ENCODE measurements around the gene PCDH15. TPM values are rescaled to one million over a fixed set of nuclear protein-coding genes. Genes with fewer than 3 reads are reported as not detected.

Gene PCDH15
- total RNA-seq, 1 donor from 2014 or later: not detected

DNA sequence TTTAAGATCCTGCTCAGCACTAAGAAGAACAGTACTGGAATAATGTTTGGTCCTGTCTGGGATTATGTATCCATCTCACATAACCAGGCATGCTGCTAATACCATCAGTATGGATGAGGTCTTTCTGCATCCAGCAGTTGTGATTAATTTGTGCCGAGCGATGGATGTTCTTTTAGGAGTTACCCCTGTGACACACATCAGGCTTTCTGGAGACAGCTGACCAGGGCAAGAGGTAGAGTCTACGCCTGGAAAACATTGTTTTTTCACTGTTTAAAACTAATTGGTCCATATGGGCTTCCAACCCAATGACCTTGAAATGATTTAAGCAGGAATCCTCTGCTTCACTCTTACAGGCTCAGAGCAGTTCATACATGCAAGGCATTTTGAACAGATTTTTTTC, 603.0 kb downstream of the PCDH15 start:
- no peaks in the 10 kb centered on the region for H3K36me3 ChIP-seq (ENCODE audit: insufficient read depth, low read length)
- Mint-ChIP-seq H3K36me3 (ENCODE audit: low read depth, unreplicated experiment) (no peaks in the 10 kb centered on the region), H3K4me1 (ENCODE audit: low read depth, unreplicated experiment) (no peaks in the 10 kb centered on the region), H3K9me3 (ENCODE audit: unreplicated experiment) (no peaks in the 10 kb centered on the region), H3K4me3 (ENCODE audit: unreplicated experiment) (no peak overlapping the region), H3K27ac (ENCODE audit: unreplicated experiment) (no peak overlapping the region), H3K27me3 (ENCODE audit: low read depth, unreplicated experiment) (no peaks in the 10 kb centered on the region)
- H3K27ac ChIP-seq (ENCODE audit: low read depth, low read length): no peak overlapping the region
- H3K4me3 ChIP-seq (ENCODE audit: insufficient read depth, low read depth, low read length): no peak overlapping the region
- TF ChIP-seq, protein P1, sequence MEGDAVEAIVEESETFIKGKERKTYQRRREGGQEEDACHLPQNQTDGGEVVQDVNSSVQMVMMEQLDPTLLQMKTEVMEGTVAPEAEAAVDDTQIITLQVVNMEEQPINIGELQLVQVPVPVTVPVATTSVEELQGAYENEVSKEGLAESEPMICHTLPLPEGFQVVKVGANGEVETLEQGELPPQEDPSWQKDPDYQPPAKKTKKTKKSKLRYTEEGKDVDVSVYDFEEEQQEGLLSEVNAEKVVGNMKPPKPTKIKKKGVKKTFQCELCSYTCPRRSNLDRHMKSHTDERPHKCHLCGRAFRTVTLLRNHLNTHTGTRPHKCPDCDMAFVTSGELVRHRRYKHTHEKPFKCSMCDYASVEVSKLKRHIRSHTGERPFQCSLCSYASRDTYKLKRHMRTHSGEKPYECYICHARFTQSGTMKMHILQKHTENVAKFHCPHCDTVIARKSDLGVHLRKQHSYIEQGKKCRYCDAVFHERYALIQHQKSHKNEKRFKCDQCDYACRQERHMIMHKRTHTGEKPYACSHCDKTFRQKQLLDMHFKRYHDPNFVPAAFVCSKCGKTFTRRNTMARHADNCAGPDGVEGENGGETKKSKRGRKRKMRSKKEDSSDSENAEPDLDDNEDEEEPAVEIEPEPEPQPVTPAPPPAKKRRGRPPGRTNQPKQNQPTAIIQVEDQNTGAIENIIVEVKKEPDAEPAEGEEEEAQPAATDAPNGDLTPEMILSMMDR (IDR thresholded peaks at IDR 0.05; ENCODE audit: insufficient read depth, low read depth, low read length): no peak
- TF ChIP-seq EZH2 (IDR thresholded peaks at IDR 0.05; ENCODE audit: insufficient read depth, low read length): no peak
- no peaks in the 10 kb centered on the region for H3K4me1 ChIP-seq (ENCODE audit: insufficient read depth, low read length)
- H3K27me3 ChIP-seq (ENCODE audit: insufficient read depth, low read length): no peaks in the 10 kb centered on the region
- H2AFZ ChIP-seq (ENCODE audit: low read depth, low read length): no peak overlapping the region
- no peak overlapping the region for H3K9ac ChIP-seq (ENCODE audit: low read length)
- DNase-seq (ENCODE audit: low read depth): no peak
- H3K4me2 ChIP-seq (ENCODE audit: low read length): no peak overlapping the region
- no peaks in the 10 kb centered on the region for H3K79me2 ChIP-seq (ENCODE audit: insufficient read depth, low read length)
- no peaks in the 10 kb centered on the region for H3K9me3 ChIP-seq (ENCODE audit: insufficient read depth, low read depth, low read length)
- H4K20me1 ChIP-seq (ENCODE audit: insufficient read depth, low read length): no peaks in the 10 kb centered on the region
- FAIRE-seq: no peak

GRCh38 chr10:54194806-54195205, 606.2 kb downstream of the PCDH15 start:
- FAIRE-seq: no peak
- no peaks in the 10 kb centered on the region for H3K9me3 Mint-ChIP-seq (ENCODE audit: unreplicated experiment)
- H3K9ac ChIP-seq (ENCODE audit: low read length): no peak overlapping the region
- H3K79me2 ChIP-seq (ENCODE audit: insufficient read depth, low read length): no peaks in the 10 kb centered on the region
- H4K20me1 ChIP-seq (ENCODE audit: insufficient read depth, low read length): no peaks in the 10 kb centered on the region
- H3K4me3 Mint-ChIP-seq (ENCODE audit: unreplicated experiment): no peak overlapping the region
- no peak for DNase-seq (ENCODE audit: low read depth)
- no peaks in the 10 kb centered on the region for H3K27me3 ChIP-seq (ENCODE audit: insufficient read depth, low read length)
- no peaks in the 10 kb centered on the region for H3K9me3 ChIP-seq (ENCODE audit: insufficient read depth, low read depth, low read length)
- no peak overlapping the region for H2AFZ ChIP-seq (ENCODE audit: low read depth, low read length)
- H3K4me1 Mint-ChIP-seq (ENCODE audit: low read depth, unreplicated experiment): no peaks in the 10 kb centered on the region
- no peaks in the 10 kb centered on the region for H3K36me3 ChIP-seq (ENCODE audit: insufficient read depth, low read length)
- no peak overlapping the region for H3K4me2 ChIP-seq (ENCODE audit: low read length)
- H3K27me3 Mint-ChIP-seq (ENCODE audit: low read depth, unreplicated experiment): no peaks in the 10 kb centered on the region
- H3K27ac ChIP-seq (ENCODE audit: low read depth, low read length): no peak overlapping the region
- no peaks in the 10 kb centered on the region for H3K4me1 ChIP-seq (ENCODE audit: insufficient read depth, low read length)
- H3K27ac Mint-ChIP-seq (ENCODE audit: unreplicated experiment): no peak overlapping the region
- no peak overlapping the region for H3K4me3 ChIP-seq (ENCODE audit: insufficient read depth, low read depth, low read length)
- no peaks in the 10 kb centered on the region for H3K36me3 Mint-ChIP-seq (ENCODE audit: low read depth, unreplicated experiment)
- TF ChIP-seq EZH2 (IDR thresholded peaks at IDR 0.05; ENCODE audit: insufficient read depth, low read length): no peak
- TF ChIP-seq, protein P1 (IDR thresholded peaks at IDR 0.05; ENCODE audit: insufficient read depth, low read depth, low read length): no peak

- Mint-ChIP-seq H3K36me3 (ENCODE audit: low read depth, unreplicated experiment) (no peaks in the 10 kb centered on the region), H3K4me3 (ENCODE audit: unreplicated experiment) (no peak overlapping the region), H3K4me1 (ENCODE audit: low read depth, unreplicated experiment) (no peaks in the 10 kb centered on the region), H3K27me3 (ENCODE audit: low read depth, unreplicated experiment) (no peaks in the 10 kb centered on the region), H3K27ac (ENCODE audit: unreplicated experiment) (no peak overlapping the region), H3K9me3 (ENCODE audit: unreplicated experiment) (no peaks in the 10 kb centered on the region)
- no peaks in the 10 kb centered on the region for H3K4me1 ChIP-seq (ENCODE audit: insufficient read depth, low read length)
- no peak overlapping the region for H2AFZ ChIP-seq (ENCODE audit: low read depth, low read length)
- H4K20me1 ChIP-seq (ENCODE audit: insufficient read depth, low read length): no peaks in the 10 kb centered on the region
- no peaks in the 10 kb centered on the region for H3K36me3 ChIP-seq (ENCODE audit: insufficient read depth, low read length)
- H3K9ac ChIP-seq (ENCODE audit: low read length): no peak overlapping the region
- DNase-seq (ENCODE audit: low read depth) (no peak), FAIRE-seq (no peak)
- H3K9me3 ChIP-seq (ENCODE audit: insufficient read depth, low read depth, low read length): no peaks in the 10 kb centered on the region
- no peak overlapping the region for H3K27ac ChIP-seq (ENCODE audit: low read depth, low read length)
- H3K79me2 ChIP-seq (ENCODE audit: insufficient read depth, low read length): no peaks in the 10 kb centered on the region
- no peak overlapping the region for H3K4me2 ChIP-seq (ENCODE audit: low read length)
- no peaks in the 10 kb centered on the region for H3K27me3 ChIP-seq (ENCODE audit: insufficient read depth, low read length)
- no peak for TF ChIP-seq EZH2 (IDR thresholded peaks at IDR 0.05; ENCODE audit: insufficient read depth, low read length)
- TF ChIP-seq, protein P1 (IDR thresholded peaks at IDR 0.05; ENCODE audit: insufficient read depth, low read depth, low read length): no peak
- H3K4me3 ChIP-seq (ENCODE audit: insufficient read depth, low read depth, low read length): no peak overlapping the region
Observed at GRCh38 chr10:54159924-54160323, 641.1 kb downstream of the PCDH15 start.
